Rectal smooth muscle tissue (tissue), 1 donor: ENCODE measurements around the gene KCTD16.

Experiments
- H3K27ac ChIP-seq: one replicate; pipeline ENCODE4 v1.7.0; 2013; ENCODE audit warnings: low read depth, low read length, inconsistent platforms
- H3K27me3 ChIP-seq: one replicate; pipeline ENCODE4 v1.7.0; 2013; ENCODE audit warnings: low read length; ENCODE audit not compliant: control insufficient read depth, insufficient read depth
- H3K36me3 ChIP-seq: one replicate; pipeline ENCODE4 v1.7.0; 2013; ENCODE audit warnings: low read length; ENCODE audit not compliant: control insufficient read depth, insufficient read depth
- H3K4me1 ChIP-seq: one replicate; pipeline ENCODE4 v1.7.0; 2013; ENCODE audit warnings: low read length; ENCODE audit not compliant: control insufficient read depth, insufficient read depth
- H3K4me3 ChIP-seq: one replicate; pipeline ENCODE4 v1.7.0; 2013; ENCODE audit warnings: low read length
- H3K9ac ChIP-seq: one replicate; pipeline ENCODE4 v1.7.0; 2013; ENCODE audit warnings: low read length

Gene KCTD16

GRCh38 chr5:144511580-144512072, 341.0 kb downstream of the KCTD16 start:
- H3K4me1 ChIP-seq = no peaks in the 10 kb centered on the region
- H3K27ac ChIP-seq = no peak overlapping the region
- no peaks in the 10 kb centered on the region for H3K36me3 ChIP-seq
- H3K27me3 ChIP-seq = no peaks in the 10 kb centered on the region
- no peak overlapping the region for H3K4me3 ChIP-seq
- H3K9ac ChIP-seq = no peak overlapping the region

GRCh38 chr5:144522698-144523097, 352.0 kb downstream of the KCTD16 start:
- Histone ChIP-seq H3K27ac (no peak overlapping the region), H3K4me3 (no peak overlapping the region), H3K36me3 (no peaks in the 10 kb centered on the region), H3K9ac (no peak overlapping the region), H3K27me3 (no peaks in the 10 kb centered on the region), H3K4me1 (no peaks in the 10 kb centered on the region)

GRCh38 chr5:144525000-144525399, 354.3 kb downstream of the KCTD16 start:
- Histone ChIP-seq H3K4me3 (no peak overlapping the region), H3K4me1 (no peaks in the 10 kb centered on the region), H3K36me3 (no peaks in the 10 kb centered on the region), H3K27ac (no peak overlapping the region), H3K27me3 (no peaks in the 10 kb centered on the region), H3K9ac (no peak overlapping the region)

GRCh38 chr5:144531188-144531587, 360.5 kb downstream of the KCTD16 start:
- Histone ChIP-seq H3K4me1 (no peaks in the 10 kb centered on the region), H3K27me3 (no peaks in the 10 kb centered on the region), H3K36me3 (no peaks in the 10 kb centered on the region), H3K9ac (no peak overlapping the region), H3K27ac (no peak overlapping the region), H3K4me3 (no peak overlapping the region)
